ENCODE results near the gene NUDT12. TPM values are rescaled to one million over a fixed set of nuclear protein-coding genes. Genes with fewer than 3 reads are reported as not detected.

NUDT12 gene
- total RNA-seq, 1 experiment from 2014 or later: 9.2 TPM

GRCh38 chr5:103573411-103573810, 10.8 kb upstream of the NUDT12 start:
- no peaks in the 10 kb centered on the region for H3K36me3 ChIP-seq (ENCODE audit: control insufficient read depth, insufficient read depth, low read length)
- DNase-seq (ENCODE audit: low read depth, low spot score) (no peak), ATAC-seq (no peak)
- H3K4me1 ChIP-seq (ENCODE audit: control insufficient read depth, insufficient read depth, low read length): no peaks in the 10 kb centered on the region
- in situ Hi-C loops (cut with HindIII; ENCODE audit: low pct_unique_long_range_greater_than_20kb, low sequenced_read_pairs) (no loop called here), intact Hi-C loops (cut with micrococcal nuclease; ENCODE audit: unreplicated experiment) (no loop called here)
- CTCF ChIA-PET: no interaction called here
- BruUV-seq (replicated peaks): no TSS peak
- TF ChIP-seq SIN3A (IDR thresholded peaks at IDR 0.05; ENCODE audit: borderline replicate concordance, insufficient read depth, low read depth, low read length) (no peak), REST (IDR thresholded peaks at IDR 0.05; ENCODE audit: insufficient read depth in 1 of 2, low read depth in 2 of 2, low read length in 1 of 2) (no peak), POLR2AphosphoS5 (IDR thresholded peaks at IDR 0.05; ENCODE audit: low read depth, low read length) (no peak), TCF7L2 (IDR thresholded peaks at IDR 0.05; ENCODE audit: low read depth, low read length) (no peak), CTCF (IDR thresholded peaks at IDR 0.05) (no peak)
- no peak overlapping the region for H3K4me3 ChIP-seq (ENCODE audit: low read depth in 2 of 2, low read length in 2 of 2)
- H3K27ac ChIP-seq (ENCODE audit: low read length): no peak overlapping the region
- POLR2A ChIA-PET: no interaction called here
- H3K9me3 ChIP-seq (ENCODE audit: control insufficient read depth, insufficient read depth, low read depth, low read length): no peaks in the 10 kb centered on the region
- peaks cover 4% of the 10 kb centered on the region for H3K27me3 ChIP-seq (ENCODE audit: control insufficient read depth, insufficient read depth, low read length)

- no peak overlapping the region for H3K4me3 ChIP-seq (ENCODE audit: low read depth in 2 of 2, low read length in 2 of 2)
- ChIA-PET CTCF (no interaction called here), POLR2A (no interaction called here)
- no peak overlapping the region for H3K27ac ChIP-seq (ENCODE audit: low read length)
- ATAC-seq (no peak), DNase-seq (ENCODE audit: low read depth, low spot score) (no peak)
- TF ChIP-seq REST (IDR thresholded peaks at IDR 0.05; ENCODE audit: insufficient read depth in 1 of 2, low read depth in 2 of 2, low read length in 1 of 2) (no peak), TCF7L2 (IDR thresholded peaks at IDR 0.05; ENCODE audit: low read depth, low read length) (no peak), CTCF (IDR thresholded peaks at IDR 0.05) (no peak), POLR2AphosphoS5 (IDR thresholded peaks at IDR 0.05; ENCODE audit: low read depth, low read length) (no peak), SIN3A (IDR thresholded peaks at IDR 0.05; ENCODE audit: borderline replicate concordance, insufficient read depth, low read depth, low read length) (no peak)
- H3K36me3 ChIP-seq (ENCODE audit: control insufficient read depth, insufficient read depth, low read length): no peaks in the 10 kb centered on the region
- in situ Hi-C loops (cut with HindIII; ENCODE audit: low pct_unique_long_range_greater_than_20kb, low sequenced_read_pairs) (no loop called here), intact Hi-C loops (cut with micrococcal nuclease; ENCODE audit: unreplicated experiment) (no loop called here)
- peaks cover 4% of the 10 kb centered on the region for H3K27me3 ChIP-seq (ENCODE audit: control insufficient read depth, insufficient read depth, low read length)
- H3K9me3 ChIP-seq (ENCODE audit: control insufficient read depth, insufficient read depth, low read depth, low read length): no peaks in the 10 kb centered on the region
- no TSS peak for BruUV-seq (replicated peaks)
- H3K4me1 ChIP-seq (ENCODE audit: control insufficient read depth, insufficient read depth, low read length): no peaks in the 10 kb centered on the region
These were observed 9.9 kb upstream of the NUDT12 start for GRCh38 chr5:103572454-103572853.
